SK-N-MC (cell line): ENCODE measurements around the gene PPIP5K2.

Experiments used
- DNase-seq: peaks from one replicate; pipeline ENCODE4 v3.0.0-alpha.2; 2011; ENCODE audit warnings: low read depth, low spot score
- H3K27ac ChIP-seq: fragments of 200-600 bp; sonication (generic); 2 replicates; pipeline ENCODE4 v1.5.1; 2016; ENCODE audit warnings: mixed run types
- H3K36me3 ChIP-seq: fragments of 200-600 bp; sonication (generic); 2 replicates; pipeline ENCODE4 v1.6.1; 2017; ENCODE audit warnings: antibody characterized with exemption, low read length, mixed read lengths; ENCODE audit not compliant: insufficient read depth
- H3K4me3 ChIP-seq: fragments of 200-600 bp; sonication (generic); 2 replicates; pipeline ENCODE4 v1.5.1; 2016
- H3K9ac ChIP-seq: fragments of 200-600 bp; sonication (generic); 2 replicates; pipeline ENCODE4 v1.8.0; 2017; ENCODE audit warnings: mixed run types, mixed read lengths; ENCODE audit not compliant: insufficient read length
- H3K9me3 ChIP-seq: fragments of 200-600 bp; sonication (generic); 2 replicates; pipeline ENCODE4 v1.6.1; 2017; ENCODE audit warnings: low read depth, mild to moderate bottlenecking, antibody characterized with exemption, low read length, moderate library complexity, mixed read lengths
- EZH2 ChIP-seq: fragments of 200-600 bp; sonication (generic); IDR thresholded peaks from one replicate; pipeline ENCODE4 v1.6.1; 2017; ENCODE audit warnings: antibody characterized with exemption
- FOXP2 ChIP-seq: optimal IDR thresholded peaks from 2 replicates; pipeline ENCODE3; 2011; ENCODE audit warnings: mild to moderate bottlenecking, moderate library complexity; ENCODE audit not compliant: insufficient read depth; ENCODE audit errors: extremely low read length, control extremely low read depth
- POLR2AphosphoS5 ChIP-seq: IDR thresholded peaks from 2 replicates; pipeline ENCODE4 v1.6.1; 2012; ENCODE audit warnings: mild to moderate bottlenecking, low read depth, low read length, borderline replicate concordance

Gene PPIP5K2

DNA sequence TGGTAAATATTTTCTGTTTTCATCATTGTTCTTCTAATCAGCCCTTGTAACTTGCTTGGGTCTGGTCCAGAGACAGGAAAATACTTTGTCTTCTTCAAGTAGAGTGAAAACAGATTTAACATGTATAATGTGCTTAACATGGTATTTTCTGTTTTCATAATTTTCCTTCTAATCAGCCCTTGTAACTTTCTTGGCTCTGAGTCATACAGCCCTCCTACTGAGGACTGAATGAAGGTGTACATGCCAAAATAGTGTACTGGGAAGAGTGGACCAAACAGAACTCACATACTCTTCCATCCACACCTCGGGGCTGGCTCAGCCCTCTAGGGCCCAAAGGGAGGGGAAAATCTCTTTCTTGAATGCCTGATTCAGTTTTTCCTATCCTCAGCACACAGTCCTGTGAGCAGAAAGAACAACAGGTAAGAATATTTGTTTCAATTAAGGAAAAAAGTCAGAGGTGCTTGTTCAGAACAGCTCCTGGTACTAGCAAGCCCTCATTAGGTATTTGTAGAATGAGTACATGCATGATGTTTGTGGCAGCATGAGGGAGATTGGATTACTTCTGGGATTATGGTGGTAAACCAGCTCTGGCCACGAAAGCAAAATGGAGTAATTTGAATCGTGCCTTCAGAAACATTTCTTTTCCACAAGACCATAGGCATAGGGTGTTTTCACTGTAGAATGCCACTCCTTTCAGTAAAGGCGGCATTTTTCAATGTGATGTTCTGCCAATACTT is 114.3 kb downstream of the PPIP5K2 start:
- Histone ChIP-seq H3K36me3 (no peaks in the 10 kb centered on the region), H3K9ac (no peak overlapping the region), H3K27ac (no peak overlapping the region), H3K4me3 (no peak overlapping the region), H3K9me3 (peaks cover under 1% of the 10 kb centered on the region; the same call in 1 of the 2 replicates)
- DNase-seq: no peak
- no peak for TF ChIP-seq EZH2
- TF ChIP-seq FOXP2: no peak
- TF ChIP-seq POLR2AphosphoS5: no peak

DNA sequence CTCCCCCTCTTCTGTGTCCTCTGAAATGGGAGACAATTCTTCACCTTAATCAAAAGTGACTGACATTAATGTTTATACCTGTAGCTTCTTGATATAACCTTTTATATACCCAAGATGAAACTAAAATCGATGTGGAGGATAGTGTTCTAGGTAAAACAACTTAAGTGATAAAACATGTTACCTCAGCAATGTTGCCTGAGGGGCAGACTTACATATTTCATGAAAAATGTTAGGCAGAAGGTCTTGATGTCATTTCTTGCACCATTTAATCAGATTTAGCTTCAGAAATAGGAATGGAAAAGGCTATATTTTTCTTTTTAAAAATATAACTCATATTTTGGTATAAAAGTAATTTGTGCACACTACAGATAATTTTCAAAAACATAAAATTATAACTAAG is 115.8 kb downstream of the PPIP5K2 start:
- DNase-seq: no peak
- Histone ChIP-seq H3K36me3 (no peaks in the 10 kb centered on the region), H3K9ac (no peak overlapping the region), H3K4me3 (no peak overlapping the region), H3K27ac (no peak overlapping the region), H3K9me3 (peaks cover 3% of the 10 kb centered on the region; the same call in 1 of the 2 replicates)
- TF ChIP-seq POLR2AphosphoS5 (no peak), FOXP2 (no peak), EZH2 (no peak)

DNA sequence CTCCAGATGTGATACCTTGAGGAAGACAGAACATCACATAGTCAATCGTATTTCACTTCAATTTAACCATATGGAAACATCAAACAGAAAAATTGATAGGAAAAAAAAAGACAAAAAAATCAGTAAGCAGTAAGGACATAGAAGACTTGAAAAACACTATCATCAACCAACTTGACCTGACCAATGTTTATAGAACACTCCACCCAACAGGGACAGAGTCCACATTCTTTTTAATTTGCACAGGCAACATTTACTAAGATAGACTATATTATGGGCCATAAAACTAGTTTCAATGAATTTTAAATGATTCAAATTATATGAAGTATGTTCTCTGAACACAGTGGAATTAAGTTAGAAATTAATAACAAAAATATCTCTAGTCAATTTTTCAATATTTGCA is 117.7 kb downstream of the PPIP5K2 start:
- H3K9me3 ChIP-seq: peaks cover 3% of the 10 kb centered on the region; the same call in 1 of the 2 replicates
- no peak overlapping the region for H3K4me3 ChIP-seq
- H3K36me3 ChIP-seq: no peaks in the 10 kb centered on the region
- H3K27ac ChIP-seq: no peak overlapping the region
- no peak overlapping the region for H3K9ac ChIP-seq
- TF ChIP-seq POLR2AphosphoS5 (no peak), FOXP2 (no peak), EZH2 (no peak)
- no peak for DNase-seq

DNA sequence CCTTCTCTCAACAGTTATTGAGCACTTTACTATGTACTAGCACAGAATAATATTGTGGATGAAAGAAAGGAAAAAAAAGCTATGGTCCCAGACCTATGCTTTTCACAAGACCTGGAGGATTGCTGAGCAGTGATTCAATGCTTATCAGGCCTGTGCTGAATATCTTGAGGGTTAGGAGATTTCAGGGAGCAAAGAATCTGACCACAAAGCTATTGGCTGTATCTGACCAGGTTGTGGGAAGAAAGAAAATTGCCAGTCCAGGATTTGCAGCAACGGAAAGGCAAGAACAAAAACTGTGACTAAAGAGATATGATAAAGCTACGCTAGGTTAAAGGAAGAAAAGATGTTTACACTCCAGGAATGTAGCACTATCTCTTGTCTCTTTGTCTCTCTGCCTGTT is 123.6 kb downstream of the PPIP5K2 start:
- H3K4me3 ChIP-seq: no peak overlapping the region
- DNase-seq: no peak
- TF ChIP-seq FOXP2 (no peak), POLR2AphosphoS5 (no peak), EZH2 (no peak)
- no peak overlapping the region for H3K27ac ChIP-seq
- no peaks in the 10 kb centered on the region for H3K36me3 ChIP-seq
- peaks cover 3% of the 10 kb centered on the region; the same call in 1 of the 2 replicates for H3K9me3 ChIP-seq
- no peak overlapping the region for H3K9ac ChIP-seq

DNA sequence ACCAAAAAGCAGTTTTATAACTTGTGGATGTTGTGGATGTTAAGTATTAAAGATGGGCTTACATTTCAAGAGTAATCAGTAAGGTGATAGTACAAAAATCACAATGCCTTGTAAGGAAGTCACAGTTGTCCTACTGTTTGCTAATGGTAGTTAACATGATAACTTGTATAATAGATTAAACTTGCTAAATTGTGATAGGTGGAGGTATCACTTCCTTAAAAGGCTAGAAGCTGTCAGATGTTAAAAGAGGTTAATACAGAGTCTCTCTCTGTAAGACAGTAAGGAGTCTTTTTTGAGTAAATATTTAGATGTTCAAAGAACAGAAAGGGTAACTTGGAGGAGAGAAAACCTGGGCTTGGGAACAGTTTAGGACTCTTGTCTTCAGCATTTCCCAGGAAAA is 124.3 kb downstream of the PPIP5K2 start:
- Histone ChIP-seq H3K27ac (no peak overlapping the region), H3K4me3 (no peak overlapping the region), H3K9ac (no peak overlapping the region), H3K36me3 (no peaks in the 10 kb centered on the region), H3K9me3 (peaks cover 3% of the 10 kb centered on the region; the same call in 1 of the 2 replicates)
- TF ChIP-seq FOXP2 (no peak), EZH2 (no peak), POLR2AphosphoS5 (no peak)
- no peak for DNase-seq

DNA sequence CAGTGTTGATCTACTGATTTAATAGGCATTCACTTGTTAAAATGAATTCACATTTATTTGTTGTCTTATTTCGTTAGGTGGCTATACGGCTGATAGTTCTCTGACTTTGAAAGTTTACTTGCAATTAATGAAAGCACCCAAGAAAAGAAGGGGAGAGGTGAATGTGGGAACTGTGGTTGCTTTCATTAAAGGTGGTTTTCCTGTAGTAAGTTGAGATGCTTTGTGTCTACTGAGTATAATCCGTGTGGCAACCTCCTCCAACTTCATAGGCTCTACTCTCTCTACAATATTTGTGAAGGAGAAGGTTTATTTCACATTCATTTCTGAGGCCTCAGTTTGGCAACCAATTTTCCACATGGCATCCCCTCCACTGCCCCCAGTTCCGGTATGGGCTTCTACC is 125.7 kb downstream of the PPIP5K2 start:
- TF ChIP-seq FOXP2 (no peak), POLR2AphosphoS5 (no peak), EZH2 (no peak)
- no peak overlapping the region for H3K4me3 ChIP-seq
- no peak for DNase-seq
- H3K9ac ChIP-seq: no peak overlapping the region
- H3K27ac ChIP-seq: no peak overlapping the region
- H3K36me3 ChIP-seq: no peaks in the 10 kb centered on the region
- no peaks in the 10 kb centered on the region for H3K9me3 ChIP-seq

DNA sequence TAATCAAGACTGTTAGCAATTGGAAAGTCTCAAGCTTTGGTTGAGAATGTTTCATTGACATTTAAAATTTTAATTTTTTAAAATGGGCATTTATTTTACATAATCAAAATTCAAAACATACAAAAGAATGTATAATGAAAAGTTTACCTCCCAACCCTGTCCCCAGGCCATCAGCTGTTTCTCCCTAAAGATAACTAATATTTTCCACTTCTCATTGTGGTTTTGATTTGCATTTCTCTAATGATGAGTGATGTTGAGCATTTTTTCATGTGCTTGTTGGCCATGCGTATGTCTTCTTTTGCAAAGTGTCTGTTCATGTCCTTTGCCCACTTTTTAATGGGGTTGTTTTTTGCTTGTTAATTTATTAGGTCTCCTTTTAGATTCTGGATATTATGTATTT is 127.0 kb downstream of the PPIP5K2 start:
- Histone ChIP-seq H3K9me3 (no peaks in the 10 kb centered on the region), H3K9ac (no peak overlapping the region), H3K36me3 (no peaks in the 10 kb centered on the region), H3K27ac (no peak overlapping the region), H3K4me3 (no peak overlapping the region)
- DNase-seq: no peak
- TF ChIP-seq POLR2AphosphoS5: no peak
- TF ChIP-seq EZH2: no peak
- TF ChIP-seq FOXP2: no peak

DNA sequence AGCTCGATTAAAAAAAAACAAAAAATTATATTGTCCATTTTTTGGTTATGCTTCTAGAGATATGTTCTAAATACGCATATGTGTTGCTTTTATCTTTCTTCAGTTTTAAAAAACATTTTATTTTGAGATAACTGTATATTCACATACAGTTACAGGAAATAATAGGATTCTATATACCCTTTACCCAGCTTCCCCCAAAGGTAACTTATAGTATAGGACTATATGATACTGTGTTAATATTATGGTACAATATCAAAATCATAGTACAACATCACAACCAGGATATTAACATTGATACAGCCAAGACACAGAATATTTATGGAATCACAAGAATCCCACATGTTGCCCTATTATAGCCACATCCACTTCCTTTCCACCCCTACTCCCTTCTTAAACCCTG is 129.0 kb downstream of the PPIP5K2 start:
- H3K9me3 ChIP-seq: no peaks in the 10 kb centered on the region
- H3K27ac ChIP-seq: no peak overlapping the region
- TF ChIP-seq POLR2AphosphoS5 (no peak), FOXP2 (no peak), EZH2 (no peak)
- H3K36me3 ChIP-seq: no peaks in the 10 kb centered on the region
- no peak overlapping the region for H3K9ac ChIP-seq
- H3K4me3 ChIP-seq: no peak overlapping the region
- no peak for DNase-seq

DNA sequence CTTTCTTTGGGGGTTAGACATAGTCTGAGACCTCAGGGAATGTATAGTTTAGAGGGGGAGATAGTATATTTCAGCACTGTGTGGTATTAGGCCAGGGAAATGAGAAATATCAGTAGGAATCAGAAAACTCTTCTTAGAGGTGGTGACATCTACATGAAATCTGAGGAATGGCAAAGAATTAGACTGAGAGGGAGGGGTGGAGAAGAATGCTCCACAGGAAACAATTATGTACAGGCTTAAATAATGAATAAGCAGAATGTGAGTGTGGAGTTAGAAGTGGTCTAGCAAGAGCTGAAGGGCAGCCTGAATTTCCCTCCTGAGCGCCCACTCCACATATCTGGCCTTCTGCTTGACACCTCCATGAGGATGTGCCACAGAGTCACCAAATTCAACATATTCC is 134.8 kb downstream of the PPIP5K2 start:
- Histone ChIP-seq H3K36me3 (no peaks in the 10 kb centered on the region), H3K9ac (no peak overlapping the region), H3K9me3 (no peaks in the 10 kb centered on the region), H3K27ac (no peak overlapping the region), H3K4me3 (no peak overlapping the region)
- TF ChIP-seq EZH2: no peak
- no peak for TF ChIP-seq FOXP2
- TF ChIP-seq POLR2AphosphoS5: no peak
- DNase-seq: no peak
